GM12873 (cell line): Measurements from ENCODE around the gene SLC6A20.

Experiments
- TF ChIP-seq, protein P1 (sequence below): IDR thresholded peaks from 2 replicates; pipeline ENCODE4 v1.5.1; 2012; ENCODE audit warnings: low read depth, mild to moderate bottlenecking, moderate library complexity, low read length, control low read depth; ENCODE audit not compliant: insufficient read depth; ENCODE audit errors: missing control alignments

SLC6A20 gene

DNA sequence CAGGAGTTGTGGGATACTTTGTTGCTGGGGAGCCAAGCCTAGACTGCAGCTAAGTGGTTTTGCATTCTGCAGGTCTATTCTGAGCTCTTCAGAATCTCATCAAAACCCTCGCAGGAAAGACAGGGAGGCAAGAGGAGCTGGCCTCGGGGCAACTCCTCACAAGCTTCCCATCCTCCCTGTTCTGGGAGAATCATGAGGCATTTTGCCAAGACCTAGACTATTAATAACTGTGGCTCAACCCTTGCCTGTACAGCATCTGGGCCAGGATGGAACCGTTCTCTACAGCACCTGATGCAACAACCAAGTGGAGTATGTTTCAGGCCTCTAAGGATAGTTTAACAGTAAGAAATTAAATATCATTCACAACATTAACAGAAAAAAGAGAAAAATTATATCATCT is 20.2 kb upstream of the SLC6A20 start:
- TF ChIP-seq, protein P1, sequence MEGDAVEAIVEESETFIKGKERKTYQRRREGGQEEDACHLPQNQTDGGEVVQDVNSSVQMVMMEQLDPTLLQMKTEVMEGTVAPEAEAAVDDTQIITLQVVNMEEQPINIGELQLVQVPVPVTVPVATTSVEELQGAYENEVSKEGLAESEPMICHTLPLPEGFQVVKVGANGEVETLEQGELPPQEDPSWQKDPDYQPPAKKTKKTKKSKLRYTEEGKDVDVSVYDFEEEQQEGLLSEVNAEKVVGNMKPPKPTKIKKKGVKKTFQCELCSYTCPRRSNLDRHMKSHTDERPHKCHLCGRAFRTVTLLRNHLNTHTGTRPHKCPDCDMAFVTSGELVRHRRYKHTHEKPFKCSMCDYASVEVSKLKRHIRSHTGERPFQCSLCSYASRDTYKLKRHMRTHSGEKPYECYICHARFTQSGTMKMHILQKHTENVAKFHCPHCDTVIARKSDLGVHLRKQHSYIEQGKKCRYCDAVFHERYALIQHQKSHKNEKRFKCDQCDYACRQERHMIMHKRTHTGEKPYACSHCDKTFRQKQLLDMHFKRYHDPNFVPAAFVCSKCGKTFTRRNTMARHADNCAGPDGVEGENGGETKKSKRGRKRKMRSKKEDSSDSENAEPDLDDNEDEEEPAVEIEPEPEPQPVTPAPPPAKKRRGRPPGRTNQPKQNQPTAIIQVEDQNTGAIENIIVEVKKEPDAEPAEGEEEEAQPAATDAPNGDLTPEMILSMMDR: no peak

DNA sequence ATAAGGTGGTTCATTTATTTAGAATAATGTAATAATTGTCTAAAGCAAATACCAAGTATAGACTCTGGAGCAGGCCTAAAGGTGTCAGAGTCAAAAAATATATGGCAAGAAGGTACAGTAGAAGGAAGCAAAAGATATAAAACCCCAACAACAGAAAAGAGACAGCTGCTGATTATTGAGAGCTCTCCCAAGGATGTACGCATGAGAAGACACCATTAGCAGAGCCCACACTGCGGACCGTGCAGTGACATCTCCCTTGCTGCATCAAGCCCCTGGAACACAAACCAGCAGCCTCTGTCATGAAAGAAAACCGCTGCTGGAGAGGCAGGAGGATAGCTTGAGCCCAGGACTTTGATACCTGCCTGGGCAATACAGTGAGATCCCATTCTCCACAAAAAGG is 18.0 kb upstream of the SLC6A20 start:
- TF ChIP-seq, protein P1: no peak

DNA sequence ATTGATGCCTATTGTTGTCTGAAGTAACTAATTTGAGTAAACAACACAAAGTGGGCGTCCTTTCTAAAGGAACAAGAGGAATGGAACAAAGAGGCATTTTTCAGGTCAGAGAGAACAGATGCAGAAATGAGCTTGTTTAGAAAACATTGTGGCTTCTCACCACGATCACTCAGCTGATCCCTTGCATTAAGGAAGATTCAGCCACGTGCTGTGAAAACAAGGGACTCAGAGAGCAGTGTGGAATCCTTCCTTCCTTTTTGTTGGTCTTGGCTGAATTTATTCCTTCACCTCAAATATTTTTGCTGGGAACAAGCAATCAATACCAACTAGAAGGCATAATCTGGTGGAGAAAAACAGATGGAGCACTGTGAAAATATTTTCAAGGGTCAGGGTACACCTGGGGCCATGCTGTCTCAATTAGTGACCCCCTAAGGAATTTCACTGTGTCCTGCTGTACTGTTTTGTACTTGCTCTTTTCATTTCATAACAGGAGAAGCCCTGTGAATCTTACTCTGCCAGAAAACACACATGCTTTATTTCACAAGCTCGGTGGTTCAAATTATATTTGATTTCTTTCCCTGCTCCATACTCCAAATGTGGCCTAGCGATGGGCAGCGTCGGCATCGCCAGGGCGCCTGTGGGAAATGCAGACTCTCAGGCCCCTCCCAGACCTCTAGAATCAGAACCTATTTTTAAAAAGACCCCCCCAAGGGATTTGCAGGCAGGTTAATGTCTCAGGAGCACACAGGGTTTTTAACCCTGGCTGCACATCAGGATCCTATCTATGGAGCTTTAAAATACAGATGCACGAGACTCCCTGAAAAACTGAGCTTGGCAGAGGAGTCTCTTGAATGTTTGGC is 11.6 kb upstream of the SLC6A20 start:
- TF ChIP-seq, protein P1: no peak

DNA sequence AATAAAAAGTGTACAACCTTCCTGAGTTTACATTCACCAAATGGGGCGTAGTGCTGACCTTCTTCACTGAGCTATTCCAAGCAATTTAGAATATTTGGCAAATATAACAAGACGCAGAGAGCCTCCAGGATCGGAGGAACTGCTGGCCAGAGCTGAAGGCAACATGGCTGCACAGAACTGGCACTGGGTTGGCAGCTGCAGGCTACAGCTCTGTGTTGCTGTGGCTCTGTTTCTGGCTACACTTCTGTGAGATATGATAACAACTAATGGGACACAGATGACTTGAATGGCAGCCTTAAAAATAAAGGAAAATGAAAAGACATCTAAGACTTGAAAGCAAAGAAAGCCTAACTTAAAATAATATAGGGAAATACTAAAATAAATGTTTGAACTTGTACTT is 10.8 kb upstream of the SLC6A20 start:
- TF ChIP-seq, protein P1: no peak

DNA sequence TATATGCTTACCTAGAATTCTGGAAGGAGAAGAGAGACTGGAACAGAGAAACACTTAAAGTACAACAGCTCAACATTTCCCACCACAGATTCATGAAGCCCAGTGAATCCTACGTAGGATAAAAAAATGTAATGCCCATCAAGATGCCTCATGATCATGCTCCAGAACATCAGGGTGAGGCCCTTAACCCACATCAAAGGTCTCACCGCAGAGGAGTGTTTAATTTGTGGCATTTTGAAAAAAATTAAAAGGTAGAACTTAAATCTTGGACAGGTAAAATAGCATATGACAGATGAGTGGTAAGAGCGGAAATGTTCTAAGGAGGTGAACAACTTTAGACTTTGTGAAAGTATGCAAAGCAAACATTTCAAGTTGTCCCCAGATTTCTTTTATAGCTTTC is 9.7 kb upstream of the SLC6A20 start:
- TF ChIP-seq, protein P1: no peak

DNA sequence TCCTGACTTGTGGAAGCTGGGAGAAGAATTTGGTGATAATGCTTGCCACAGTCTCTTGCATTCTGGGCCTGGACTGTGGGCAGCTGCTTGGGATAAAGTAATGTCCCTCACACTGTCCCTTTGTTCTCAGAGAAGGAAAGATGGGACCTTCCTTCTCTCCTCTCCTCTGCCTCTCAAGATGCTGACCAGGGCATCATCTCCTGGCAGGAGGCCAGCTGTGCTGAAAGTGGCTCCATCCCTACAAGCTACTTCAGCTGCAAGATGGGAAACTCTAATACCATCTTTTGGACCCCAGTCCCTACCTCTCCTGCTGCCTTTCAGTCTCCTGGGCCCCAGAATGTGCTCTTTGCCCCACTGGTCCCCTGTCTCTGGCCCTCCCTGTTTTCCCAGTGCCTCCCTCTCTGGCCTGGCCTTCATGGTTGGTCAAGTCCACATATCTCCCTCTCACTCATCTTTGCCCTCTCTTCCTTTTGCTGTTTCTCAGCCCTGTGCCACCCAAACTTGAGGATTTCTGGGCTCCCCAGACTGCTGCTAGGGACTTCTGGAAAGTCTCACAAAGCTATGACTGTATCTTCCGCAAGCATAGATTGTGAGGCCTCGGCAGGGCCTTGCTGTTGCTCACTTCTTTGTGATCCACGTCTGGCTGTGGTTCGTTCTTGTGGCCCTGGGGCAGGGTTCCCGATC is 7.1 kb upstream of the SLC6A20 start:
- TF ChIP-seq, protein P1: no peak

DNA sequence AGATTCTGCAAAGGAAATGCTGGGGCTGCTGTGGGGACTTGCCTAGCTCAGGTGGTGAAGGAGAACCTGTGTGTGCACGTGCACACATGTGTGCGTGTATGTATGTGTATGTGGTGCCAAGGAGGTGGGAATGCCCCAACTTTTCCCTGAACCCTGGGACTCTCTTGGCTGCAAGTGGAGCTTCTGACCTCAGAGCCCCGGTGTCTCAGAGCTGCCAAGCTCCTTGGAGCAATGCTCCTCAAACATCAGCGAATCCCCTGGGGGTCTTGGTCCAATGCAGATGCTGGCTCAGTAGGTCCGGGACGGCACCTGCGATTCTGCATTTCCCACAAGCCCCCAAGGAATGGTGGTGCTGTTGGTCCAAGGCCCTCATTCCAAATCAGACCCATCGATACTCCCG is 5.8 kb upstream of the SLC6A20 start:
- TF ChIP-seq, protein P1: no peak
